HEK293 (cell line): ENCODE data around the gene DUS1L.

Experiments
- CTCF ChIA-PET: fragments of 350-600 bp; formaldehyde crosslinking; extraction: SDS; loops from one replicate; lab custom pipeline; 2021; ENCODE audit warnings: antibody characterized with exemption; lab: Yijun Ruan, JAX
- POLR2A ChIA-PET: fragments of 300-600 bp; formaldehyde crosslinking; extraction: SDS; loops from one replicate; lab custom pipeline; 2020; ENCODE audit warnings: antibody characterized with exemption, inconsistent platforms; lab: Yijun Ruan, JAX
- H3K27ac ChIP-seq: fragments of 200-500 bp; sonication (Bioruptor generic); 2 replicates; pipeline ENCODE4 v1.5.1; 2014; ENCODE audit warnings: low read depth, low read length, control low read depth, inconsistent platforms; ENCODE audit errors: extremely low read depth
- H3K36me3 ChIP-seq, 2 experiments: fragments of 200-500 bp in 1 of 2; sonication (Bioruptor generic) in 1 of 2; 1 replicate in 1 of 2; 2 replicates in 1 of 2; pipeline ENCODE4 v1.5.1; 2014 to 2017; ENCODE audit warnings: inconsistent platforms in 2 of 2, low read length in 2 of 2; ENCODE audit not compliant: control insufficient read depth in 2 of 2, insufficient read depth in 1 of 2
- H3K4me1 ChIP-seq: fragments of 200-500 bp; sonication (Bioruptor generic); 2 replicates; pipeline ENCODE4 v1.5.1; 2014; ENCODE audit warnings: mild to moderate bottlenecking, low read length, inconsistent platforms; ENCODE audit not compliant: control insufficient read depth, insufficient read depth
- H3K4me3 ChIP-seq: 2 replicates; pipeline ENCODE4 v1.5.1; 2011; ENCODE audit warnings: low read depth, mild to moderate bottlenecking, control low read depth, low read length, moderate library complexity
- H3K9me3 ChIP-seq: fragments of 200-500 bp; sonication (Bioruptor generic); 2 replicates; pipeline ENCODE4 v1.5.1; 2014; ENCODE audit warnings: low read depth, low read length, inconsistent platforms; ENCODE audit not compliant: control insufficient read depth, insufficient read depth
- AEBP2 ChIP-seq: fragments of 450-650 bp; formaldehyde crosslinking; IDR thresholded peaks from 2 replicates; pipeline ENCODE4 v1.5.1; 2016; ENCODE audit warnings: missing biosample characterization, missing genetic modification characterization, borderline replicate concordance
- HIC1 ChIP-seq: fragments of 450-650 bp; formaldehyde crosslinking; IDR thresholded peaks from 2 replicates; pipeline ENCODE4 v1.5.1; 2016; ENCODE audit warnings: missing biosample characterization, missing genetic modification characterization
- SP2 ChIP-seq: fragments of 450-650 bp; formaldehyde crosslinking; IDR thresholded peaks from 2 replicates; pipeline ENCODE4 v1.5.1; 2016; ENCODE audit warnings: missing biosample characterization, missing genetic modification characterization
- ZEB2 ChIP-seq: fragments of 450-650 bp; formaldehyde crosslinking; IDR thresholded peaks from 2 replicates; pipeline ENCODE4 v1.5.1; 2016; ENCODE audit warnings: missing biosample characterization, missing genetic modification characterization
- ZNF248 ChIP-seq: fragments of 450-650 bp; formaldehyde crosslinking; IDR thresholded peaks from 2 replicates; pipeline ENCODE4 v1.5.1; 2017; ENCODE audit warnings: missing biosample characterization, missing genetic modification characterization
- ZNF600 ChIP-seq: fragments of 450-650 bp; formaldehyde crosslinking; IDR thresholded peaks from 2 replicates; pipeline ENCODE4 v1.5.1; 2016; ENCODE audit warnings: missing biosample characterization, missing genetic modification characterization
- ZNF776 ChIP-seq: fragments of 450-650 bp; formaldehyde crosslinking; IDR thresholded peaks from 2 replicates; pipeline ENCODE4 v1.5.0; 2017; ENCODE audit warnings: missing biosample characterization, missing genetic modification characterization, borderline replicate concordance
- ZSCAN16 ChIP-seq: fragments of 450-650 bp; formaldehyde crosslinking; IDR thresholded peaks from 2 replicates; pipeline ENCODE4 v1.5.1; 2016; ENCODE audit warnings: missing biosample characterization, missing genetic modification characterization
- ZXDB ChIP-seq: fragments of 450-650 bp; formaldehyde crosslinking; IDR thresholded peaks from 2 replicates; pipeline ENCODE4 v1.5.1; 2016; ENCODE audit warnings: missing biosample characterization, missing genetic modification characterization
- TF ChIP-seq, protein P1 (sequence below): fragments of 450-650 bp; formaldehyde crosslinking; IDR thresholded peaks from 2 replicates; pipeline ENCODE4 v1.5.1; 2017; ENCODE audit warnings: missing biosample characterization, mild to moderate bottlenecking, missing genetic modification characterization, moderate library complexity

Gene DUS1L

DNA sequence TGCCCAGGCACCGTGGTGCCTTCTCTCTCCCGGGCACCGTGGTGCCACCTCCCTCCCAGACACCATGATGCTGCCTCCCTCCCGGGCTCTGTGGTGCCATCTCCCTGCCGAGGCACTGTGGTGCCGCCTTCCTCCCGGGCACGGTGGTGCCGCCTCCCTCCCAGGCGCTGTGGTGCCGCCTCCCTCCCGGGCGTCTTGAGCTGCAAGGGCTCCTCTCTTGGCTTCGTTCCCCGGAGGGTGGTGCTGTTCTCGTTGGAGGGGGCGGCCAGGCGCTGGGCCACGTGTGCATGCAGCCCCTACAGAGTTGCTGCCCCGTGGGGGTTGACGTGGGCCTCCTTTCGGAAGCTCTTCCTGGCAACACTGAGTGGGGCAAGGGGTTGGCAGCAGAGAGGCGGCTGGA, 51.2 kb downstream of the DUS1L start:
- Histone ChIP-seq H3K27ac (no peak overlapping the region), H3K4me1 (no peaks in the 10 kb centered on the region), H3K4me3 (no peak overlapping the region), H3K36me3 (peaks cover 0 to 18% of the 10 kb centered on the region in 2 experiments; a peak in 1 of 3 replicates)
- CTCF ChIA-PET: interaction anchor here (0.5 to 0.7 kb wide), 2 partner anchors 12 to 142 kb away, joined by 3 read pairs; no protein-coding TSS in a partner anchor
- TF ChIP-seq HIC1 (tag by site-specific recombination): peak; percentile 90
- no peak for TF ChIP-seq ZNF248 (tag by site-specific recombination)
- no peak for TF ChIP-seq ZEB2 (tag by site-specific recombination)
- 0 out of 2 replicates have a peak, but pooled peaks have one; percentile 22 for TF ChIP-seq SP2
- TF ChIP-seq, all 188 proteins: peak for 2
- H3K9me3 ChIP-seq: no peaks in the 10 kb centered on the region
- POLR2A ChIA-PET: no interaction called here

DNA sequence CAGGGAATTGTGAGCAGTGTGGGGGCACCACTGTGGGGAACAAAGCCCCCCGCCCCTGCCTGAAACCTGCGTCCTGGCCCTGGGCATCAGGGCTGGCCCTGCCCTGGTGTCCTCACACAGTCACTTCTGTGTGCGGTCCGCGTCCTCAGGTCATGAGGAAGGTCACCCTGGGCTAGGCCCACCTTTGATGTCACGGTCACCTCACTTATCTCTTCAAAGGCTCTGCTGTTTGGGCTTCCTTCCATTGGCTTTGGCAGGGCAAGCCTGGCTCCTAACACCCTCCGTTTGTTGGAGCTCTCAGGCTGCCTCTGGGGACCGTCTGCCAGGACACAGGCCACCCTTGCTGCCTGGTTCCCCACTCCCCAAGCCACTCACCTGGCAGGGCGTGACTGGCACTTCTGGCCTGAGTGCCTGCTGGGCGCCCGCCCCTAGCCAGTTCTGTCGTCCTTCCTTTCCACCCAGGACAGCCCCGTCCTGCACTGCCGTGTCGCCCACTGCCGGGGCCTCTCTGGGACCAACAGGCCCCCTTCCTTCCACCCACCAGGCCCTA, 51.8 kb downstream of the DUS1L start:
- Histone ChIP-seq H3K4me3 (no peak overlapping the region), H3K4me1 (no peaks in the 10 kb centered on the region), H3K36me3 (peaks cover 0 to 12% of the 10 kb centered on the region in 2 experiments; a peak in 1 of 3 replicates), H3K27ac (no peak overlapping the region), H3K9me3 (no peaks in the 10 kb centered on the region)
- ChIA-PET CTCF (interaction anchor here (0.5 to 1.1 kb wide), 2 partner anchors 8 to 11 kb away, joined by 3 to 4 read pairs; no protein-coding TSS in a partner anchor), POLR2A (no interaction called here)
- 0 out of 2 replicates have a peak, but pooled peaks have one; percentile 14 for TF ChIP-seq ZNF600
- no peak for TF ChIP-seq ZNF776 (tag by site-specific recombination)
- no peak for TF ChIP-seq AEBP2 (tag by site-specific recombination)
- TF ChIP-seq ZXDB (tag by site-specific recombination): no peak

- Histone ChIP-seq H3K4me3 (no peak overlapping the region), H3K36me3 (peaks cover 0 to 7% of the 10 kb centered on the region in 2 experiments; a peak in 1 of 3 replicates), H3K4me1 (no peaks in the 10 kb centered on the region), H3K27ac (no peak overlapping the region)
- POLR2A ChIA-PET: interaction anchor here (0.8 kb wide), 1 partner anchor 10 kb away, joined by 3 read pairs; the partner anchor contains the start of genes CENPX and LRRC45
- CTCF ChIA-PET: interaction anchor here (1.1 kb wide), 1 partner anchor 9 kb away, joined by 4 read pairs; no protein-coding TSS in a partner anchor
- no peak for TF ChIP-seq ZSCAN16
- TF ChIP-seq, protein P1, sequence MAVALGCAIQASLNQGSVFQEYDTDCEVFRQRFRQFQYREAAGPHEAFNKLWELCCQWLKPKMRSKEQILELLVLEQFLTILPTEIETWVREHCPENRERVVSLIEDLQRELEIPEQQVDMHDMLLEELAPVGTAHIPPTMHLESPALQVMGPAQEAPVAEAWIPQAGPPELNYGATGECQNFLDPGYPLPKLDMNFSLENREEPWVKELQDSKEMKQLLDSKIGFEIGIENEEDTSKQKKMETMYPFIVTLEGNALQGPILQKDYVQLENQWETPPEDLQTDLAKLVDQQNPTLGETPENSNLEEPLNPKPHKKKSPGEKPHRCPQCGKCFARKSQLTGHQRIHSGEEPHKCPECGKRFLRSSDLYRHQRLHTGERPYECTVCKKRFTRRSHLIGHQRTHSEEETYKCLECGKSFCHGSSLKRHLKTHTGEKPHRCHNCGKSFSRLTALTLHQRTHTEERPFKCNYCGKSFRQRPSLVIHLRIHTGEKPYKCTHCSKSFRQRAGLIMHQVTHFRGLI (tag by site-specific recombination): 0 out of 2 replicates have a peak, but pooled peaks have one; percentile 32
- TF ChIP-seq, all 188 proteins: peak for 1
- no peaks in the 10 kb centered on the region for H3K9me3 ChIP-seq
Measured at GRCh38 chr17:82013341-82013740, 52.3 kb downstream of the DUS1L start.
